H1 (cell line): ENCODE results near the gene SNRPB. TPM values are rescaled to one million over a fixed set of nuclear protein-coding genes. Genes with fewer than 3 reads are reported as not detected.

Experiments used
- CTCF ChIA-PET: fragments of 300-600 bp; sonication (Branson Sonifier 250); formaldehyde crosslinking; loops from one replicate; lab custom pipeline; 2021; ENCODE audit not compliant: partially characterized antibody; lab: Charles Lee
- POLR2A ChIA-PET: fragments of 300-600 bp; sonication (Branson Sonifier 250); formaldehyde crosslinking; loops from one replicate; lab custom pipeline; 2021; ENCODE audit warnings: inconsistent platforms; ENCODE audit not compliant: partially characterized antibody; lab: Charles Lee
- DNase-seq, 2 experiments: peaks; one replicate each; pipeline versions ENCODE4 v3.0.0 to v3.0.0-alpha.2; 2010 to 2022; ENCODE audit warnings: low spot score in 2 of 2, low read depth in 1 of 2, mixed read lengths in 1 of 2
- FAIRE-seq: peaks from 2 replicates; lab custom pipeline; 2011; peaks lifted over from hg19 to GRCh38; lab: Jason Lieb, UNC
- H2AFZ ChIP-seq: 2 replicates; pipeline ENCODE4 v1.8.1; 2012; ENCODE audit warnings: low read length, inconsistent platforms
- H2AK5ac ChIP-seq: 2 replicates; pipeline ENCODE4 v1.6.1; 2013; ENCODE audit warnings: low read depth, low read length
- H2BK120ac ChIP-seq: replicated peaks from 2 replicates; pipeline ENCODE3; 2013; ENCODE audit warnings: low read depth, low read length, inconsistent platforms
- H2BK12ac ChIP-seq: 2 replicates; pipeline ENCODE4 v1.6.1; 2013; ENCODE audit warnings: low read depth, low read length
- H2BK15ac ChIP-seq: 2 replicates; pipeline ENCODE4 v1.6.1; 2013; ENCODE audit warnings: low read length
- H2BK20ac ChIP-seq: 2 replicates; pipeline ENCODE4 v1.6.1; 2013; ENCODE audit warnings: low read length
- H2BK5ac ChIP-seq: 2 replicates; pipeline ENCODE4 v1.6.1; 2013; ENCODE audit warnings: low read depth, low read length
- H3K14ac ChIP-seq: 2 replicates; pipeline ENCODE4 v1.6.1; 2013; ENCODE audit warnings: inconsistent platforms; ENCODE audit not compliant: insufficient read length
- H3K18ac ChIP-seq: 2 replicates; pipeline ENCODE4 v1.6.1; 2013; ENCODE audit warnings: low read length; ENCODE audit errors: extremely low read depth
- H3K23ac ChIP-seq: 2 replicates; pipeline ENCODE4 v1.6.1; 2013; ENCODE audit warnings: inconsistent platforms; ENCODE audit not compliant: insufficient read length
- H3K23me2 ChIP-seq: 2 replicates; pipeline ENCODE4 v1.6.1; 2013; ENCODE audit warnings: low read depth, low read length
- H3K27ac ChIP-seq: 2 replicates; pipeline ENCODE4 v1.6.1; 2011; ENCODE audit warnings: low read depth, low read length, inconsistent platforms
- H3K27me3 ChIP-seq, 4 experiments: replicated peaks in 1 of 4; 1 replicate in 1 of 4; 2 replicates in 3 of 4; pipeline versions ENCODE4 v1.6.1 to v1.8.1; 2011 to 2013; ENCODE audit warnings: low read length in 3 of 4, mild to moderate bottlenecking in 3 of 4, inconsistent platforms in 2 of 4, mixed read lengths in 2 of 4, moderate library complexity in 1 of 4; ENCODE audit not compliant: control insufficient read depth in 3 of 4, insufficient read depth in 3 of 4; ENCODE audit errors: extremely low read depth in 1 of 4
- H3K36me3 ChIP-seq, 4 experiments: 2 replicates each; pipeline versions ENCODE4 v1.6.1 to v1.8.1; 2011 to 2013; ENCODE audit warnings: mild to moderate bottlenecking in 4 of 4, low read length in 3 of 4, moderate library complexity in 2 of 4, control low read depth in 1 of 4, inconsistent platforms in 1 of 4; ENCODE audit not compliant: insufficient read depth in 4 of 4, control insufficient read depth in 2 of 4
- H3K4ac ChIP-seq: replicated peaks from 2 replicates; pipeline ENCODE3; 2013; ENCODE audit warnings: low read length, low read depth, mixed read lengths, inconsistent platforms; ENCODE audit not compliant: insufficient read length
- H3K4me1 ChIP-seq, 4 experiments: replicated peaks in 1 of 4; 1 replicate in 1 of 4; 2 replicates in 3 of 4; pipeline versions ENCODE4 v1.6.1 to v1.8.1; 2011 to 2013; ENCODE audit warnings: low read length in 3 of 4, inconsistent platforms in 2 of 4, mixed read lengths in 1 of 4; ENCODE audit not compliant: insufficient read depth in 4 of 4, control insufficient read depth in 3 of 4
- H3K4me2 ChIP-seq, 2 experiments: 2 replicates each; pipeline versions ENCODE4 v1.6.1 to v1.8.1; 2011 to 2013; ENCODE audit warnings: low read depth in 2 of 2, low read length in 2 of 2, control low read depth in 1 of 2, inconsistent platforms in 1 of 2, mild to moderate bottlenecking in 1 of 2; ENCODE audit not compliant: insufficient read depth in 1 of 2
- H3K4me3 ChIP-seq, 4 experiments: fragments of 200-600, 300-600 bp in 1 of 4; sonication (generic), shearing (Covaris generic), sonication (Bioruptor Twin) in 1 of 4; 2 replicates each; pipeline versions ENCODE4 v1.5.1 to v1.8.1; 2011 to 2016; ENCODE audit warnings: low read length in 4 of 4, low read depth in 3 of 4, control low read depth in 2 of 4, inconsistent platforms in 2 of 4, mild to moderate bottlenecking in 2 of 4, mixed read lengths in 1 of 4, moderate library complexity in 1 of 4; ENCODE audit not compliant: insufficient read depth in 2 of 4; ENCODE audit errors: extremely low read depth in 1 of 4
- H3K56ac ChIP-seq: replicated peaks from 2 replicates; pipeline ENCODE3; 2013; ENCODE audit warnings: low read depth, mild to moderate bottlenecking, mixed read lengths, low read length, inconsistent platforms; ENCODE audit not compliant: insufficient read length
- H3K79me1 ChIP-seq: 2 replicates; pipeline ENCODE4 v1.6.1; 2013; ENCODE audit warnings: low read depth, low read length, control low read depth
- H3K79me2 ChIP-seq, 2 experiments: 2 replicates each; pipeline versions ENCODE4 v1.6.1 to v1.8.1; 2012 to 2013; ENCODE audit warnings: low read length in 2 of 2, mild to moderate bottlenecking in 2 of 2, inconsistent platforms in 1 of 2; ENCODE audit not compliant: insufficient read depth in 2 of 2, control insufficient read depth in 1 of 2
- H3K9ac ChIP-seq, 4 experiments: replicated peaks in 1 of 4; 1 replicate in 1 of 4; 2 replicates in 3 of 4; pipeline versions ENCODE4 v1.6.1 to v1.8.1; 2011 to 2013; ENCODE audit warnings: low read depth in 3 of 4, low read length in 3 of 4, control low read depth in 2 of 4, mild to moderate bottlenecking in 2 of 4, moderate library complexity in 2 of 4, inconsistent platforms in 1 of 4; ENCODE audit errors: extremely low read depth in 1 of 4
- H3K9me3 ChIP-seq, 2 experiments: 2 replicates each; pipeline versions ENCODE4 v1.6.1 to v1.8.1; 2012 to 2013; ENCODE audit warnings: mild to moderate bottlenecking in 2 of 2, moderate library complexity in 2 of 2, control low read depth in 1 of 2, inconsistent platforms in 1 of 2, low read depth in 1 of 2, low read length in 1 of 2, mixed read lengths in 1 of 2; ENCODE audit not compliant: insufficient read depth in 2 of 2
- H4K20me1 ChIP-seq, 2 experiments: replicated peaks in 1 of 2; 2 replicates each; pipeline versions ENCODE3 to v1.8.1; 2011 to 2013; ENCODE audit warnings: inconsistent platforms in 2 of 2, low read length in 2 of 2, mild to moderate bottlenecking in 1 of 2; ENCODE audit not compliant: insufficient read depth in 2 of 2, control insufficient read depth in 1 of 2
- H4K5ac ChIP-seq: 2 replicates; pipeline ENCODE4 v1.6.1; 2013; ENCODE audit warnings: low read length, low read depth, mixed read lengths, inconsistent platforms; ENCODE audit not compliant: insufficient read length
- H4K8ac ChIP-seq: 2 replicates; pipeline ENCODE4 v1.8.0; 2013; ENCODE audit warnings: mild to moderate bottlenecking, moderate library complexity, low read length, inconsistent platforms; ENCODE audit not compliant: insufficient read depth; ENCODE audit errors: extremely low read depth
- H4K91ac ChIP-seq: replicated peaks from 2 replicates; pipeline ENCODE3; 2013; ENCODE audit warnings: low read length, mixed read lengths, inconsistent platforms; ENCODE audit not compliant: insufficient read length
- EZH2 ChIP-seq: fragments of 200-600 bp; sonication (generic); IDR thresholded peaks from 2 replicates; pipeline ENCODE4 v1.7.1; 2012; ENCODE audit warnings: low read depth, mild to moderate bottlenecking, moderate library complexity, low read length, inconsistent platforms; ENCODE audit not compliant: severe bottlenecking
- PHF8 ChIP-seq: fragments of 200-600 bp; sonication (generic); conservative IDR thresholded peaks from 2 replicates; pipeline ENCODE4 v1.7.1; 2012; ENCODE audit warnings: low read depth, mild to moderate bottlenecking, inconsistent platforms, low read length, moderate library complexity
- YY1 ChIP-seq: IDR thresholded peaks from 2 replicates; pipeline ENCODE4 v1.6.1; 2011; ENCODE audit warnings: low read depth, mild to moderate bottlenecking, low read length
- WGBS, 2 experiments: shearing (Covaris generic) in 1 of 2; methylation state at CpG; one replicate each; pipeline versions ENCODE4 v1.1.6 to v1.1.7; 2013 to 2015; ENCODE audit warnings: low lambda C conversion rate in 2 of 2, mixed read lengths in 2 of 2, inconsistent platforms in 1 of 2, low coverage in 1 of 2, missing lambda C conversion rate in 1 of 2; ENCODE audit not compliant: insufficient replicate concordance in 2 of 2, insufficient coverage in 1 of 2, insufficient read length in 1 of 2; ENCODE audit errors: extremely low coverage in 1 of 2, missing lambda C conversion rate in 1 of 2; 5-methylcytosine and 5-hydroxymethylcytosine counted together
- polyA plus RNA-seq, 7 experiments: library from polyadenylated mRNA; depleted of rRNA in 3 of 7; stranded (reverse) in 5 of 7; unstranded in 2 of 7; fragments of >200 nt in 5 of 7; fragments of 200-250 nt in 2 of 7; gene quantifications; 1 replicate in 5 of 7; 2 replicates in 1 of 7; 4 replicates in 1 of 7; pipeline versions ENCODE4 v1.2.1 to v1.2.3, GENCODE V29; 2011 to 2013; ENCODE audit warnings: missing spikeins in 2 of 7, mixed read lengths in 2 of 7
- total RNA-seq: library from RNA; stranded (reverse); fragmentation: NEBNext Ultra II Directional; extraction: Animal tissue kit (Norgen Biotek cat#: 25700); gene quantifications from 2 replicates; pipeline ENCODE4 v1.2.1, GENCODE V29; 2021

Gene SNRPB
- total and polyA plus RNA-seq, 2 of the 8 experiments (the other 6 are each of a cell fraction or from before 2014, with no cell fraction given): 507 to 589 TPM

DNA sequence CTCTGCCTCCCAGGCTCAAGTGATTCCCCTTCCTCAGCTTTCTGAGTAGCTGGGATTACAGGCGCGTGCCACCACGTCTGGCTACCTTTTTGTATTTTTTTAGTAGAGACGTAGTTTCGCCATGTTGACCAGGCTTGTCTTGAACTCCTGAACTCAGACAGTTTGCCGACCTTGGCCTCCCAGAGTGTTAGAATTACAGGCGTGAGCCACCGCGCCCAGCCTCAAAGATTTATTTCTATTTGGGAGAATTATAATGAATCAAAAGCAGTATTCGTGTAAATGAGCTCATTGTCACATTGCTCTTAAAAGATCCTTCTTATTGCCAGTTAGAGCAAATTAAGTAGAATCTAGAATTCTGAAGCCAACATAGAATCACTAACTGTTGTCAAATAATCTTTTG is 47.5 kb upstream of the SNRPB start:
- TF ChIP-seq YY1 (no peak), PHF8 (no peak), EZH2 (no peak)
- Histone ChIP-seq H3K4ac (no peak overlapping the region), H3K4me1 (no peaks in the 10 kb centered on the region), H3K79me2 (no peaks in the 10 kb centered on the region), H2BK12ac (no peak overlapping the region), H2BK20ac (no peak overlapping the region), H2AK5ac (no peak overlapping the region), H4K20me1 (no peaks in the 10 kb centered on the region), H3K23me2 (peaks cover 6% of the 10 kb centered on the region), H3K36me3 (no peaks in the 10 kb centered on the region), H3K4me3 (no peak overlapping the region), H3K23ac (no peak overlapping the region), H3K9me3 (no peaks in the 10 kb centered on the region), H2BK5ac (no peak overlapping the region), H3K79me1 (no peaks in the 10 kb centered on the region), H4K5ac (no peak overlapping the region), H3K27ac (no peak overlapping the region), H3K18ac (no peak overlapping the region), H4K8ac (no peak overlapping the region), H2BK15ac (no peak overlapping the region), H3K4me2 (no peak overlapping the region), H3K56ac (no peak overlapping the region), H2AFZ (no peak overlapping the region), H3K9ac (no peak overlapping the region), H2BK120ac (no peak overlapping the region), H3K14ac (no peak overlapping the region), H4K91ac (no peak overlapping the region), H3K27me3 (peaks cover 12 to 73% (median 44%) of the 10 kb centered on the region in 4 experiments)
- no peak for FAIRE-seq
- CTCF ChIA-PET: interaction anchor here (0.6 to 0.9 kb wide), 3 partner anchors 9 to 557 kb away, joined by 3 read pairs; partner anchors contain the start of gene ZNF343
- 93% methylated on average over 10 of the region's 10 CpGs; no CpG with 5 or more reads in 1 of the 2 experiments for WGBS, 2 experiments
- POLR2A ChIA-PET: interaction anchor here (1.4 to 2.0 kb wide), 2 partner anchors 48 to 50 kb away, joined by 8 read pairs; partner anchors contain the start of gene SNRPB
- no peak for DNase-seq
